GM12864 (cell line): Measurements from ENCODE around the gene IFT25.

ENCODE experiments used
- DNase-seq: peaks from one replicate; pipeline ENCODE4 v3.0.0-alpha.2; 2011; ENCODE audit warnings: low read depth
- H3K4me3 ChIP-seq: 2 replicates; pipeline ENCODE4 v1.5.1; 2011; ENCODE audit warnings: mild to moderate bottlenecking, low read depth, low read length, control low read depth
- CTCF ChIP-seq: IDR thresholded peaks from 2 replicates; pipeline ENCODE4 v1.5.1; 2011; ENCODE audit warnings: low read depth, mild to moderate bottlenecking, moderate library complexity, low read length, control low read depth, inconsistent platforms; ENCODE audit errors: missing control alignments

The IFT25 gene

GRCh38 chr1:53942127-53942957, 3.2 kb downstream of the IFT25 start:
- no peak overlapping the region for H3K4me3 ChIP-seq
- DNase-seq = no peak
- TF ChIP-seq CTCF = no peak

- no peak for TF ChIP-seq CTCF
- H3K4me3 ChIP-seq = no peak overlapping the region
- no peak for DNase-seq
Measured at GRCh38 chr1:53938136-53938830, 7.2 kb downstream of the IFT25 start.

GRCh38 chr1:53936430-53936829, 9.1 kb downstream of the IFT25 start:
- no peak for TF ChIP-seq CTCF
- H3K4me3 ChIP-seq = no peak overlapping the region
- DNase-seq = no peak

GRCh38 chr1:53934170-53934765, 11.2 kb downstream of the IFT25 start:
- no peak for TF ChIP-seq CTCF
- H3K4me3 ChIP-seq = no peak overlapping the region
- no peak for DNase-seq

GRCh38 chr1:53931523-53931922, 14.0 kb downstream of the IFT25 start:
- TF ChIP-seq CTCF = no peak

GRCh38 chr1:53930932-53931331, 14.6 kb downstream of the IFT25 start:
- TF ChIP-seq CTCF = no peak
- no peak for DNase-seq
- no peak overlapping the region for H3K4me3 ChIP-seq

More at GRCh38 chr1:53931523-53931922, 14.0 kb downstream of the IFT25 start:
- no peak overlapping the region for H3K4me3 ChIP-seq
- no peak for DNase-seq
